Measurements from ENCODE around the gene GTPBP1. TPM values are rescaled to one million over a fixed set of nuclear protein-coding genes. Genes with fewer than 3 reads are reported as not detected.

The GTPBP1 gene
- total RNA-seq, 1 experiment from 2014 or later: 16.1 TPM

- peak; percentile 88 for DNase-seq (ENCODE audit: low read depth, low spot score)
- in situ Hi-C loops (cut with HindIII; ENCODE audit: low pct_unique_long_range_greater_than_20kb, low sequenced_read_pairs): no loop called here
Observed at GRCh38 chr22:38718414-38718813, 12.7 kb downstream of the GTPBP1 start.

- in situ Hi-C loops (cut with HindIII; ENCODE audit: low pct_unique_long_range_greater_than_20kb, low sequenced_read_pairs): no loop called here
- no peak for DNase-seq (ENCODE audit: low read depth, low spot score)
Observed at GRCh38 chr22:38719196-38719595, 13.5 kb downstream of the GTPBP1 start.

- in situ Hi-C loops (cut with HindIII; ENCODE audit: low pct_unique_long_range_greater_than_20kb, low sequenced_read_pairs): no loop called here
- DNase-seq (ENCODE audit: low read depth, low spot score): no peak
Observed at GRCh38 chr22:38720350-38720749, 14.6 kb downstream of the GTPBP1 start.

- in situ Hi-C loops (cut with HindIII; ENCODE audit: low pct_unique_long_range_greater_than_20kb, low sequenced_read_pairs): no loop called here
- DNase-seq (ENCODE audit: low read depth, low spot score): no peak
Observed at GRCh38 chr22:38721551-38721950, 15.8 kb downstream of the GTPBP1 start.

- in situ Hi-C loops (cut with HindIII; ENCODE audit: low pct_unique_long_range_greater_than_20kb, low sequenced_read_pairs): no loop called here
- no peak for DNase-seq (ENCODE audit: low read depth, low spot score)
Observed at GRCh38 chr22:38724176-38724575, 18.4 kb downstream of the GTPBP1 start.

- peak; percentile 82 for DNase-seq (ENCODE audit: low read depth, low spot score)
- in situ Hi-C loops (cut with HindIII; ENCODE audit: low pct_unique_long_range_greater_than_20kb, low sequenced_read_pairs): no loop called here
Observed at GRCh38 chr22:38724926-38725571, 19.3 kb downstream of the GTPBP1 start.

GRCh38 chr22:38725900-38726655 is 20.3 kb downstream of the GTPBP1 start:
- in situ Hi-C loops (cut with HindIII; ENCODE audit: low pct_unique_long_range_greater_than_20kb, low sequenced_read_pairs): no loop called here

GRCh38 chr22:38727123-38727522 is 21.4 kb downstream of the GTPBP1 start:
- in situ Hi-C loops (cut with HindIII; ENCODE audit: low pct_unique_long_range_greater_than_20kb, low sequenced_read_pairs): no loop called here

More at GRCh38 chr22:38725900-38726655, 20.3 kb downstream of the GTPBP1 start:
- no peak for DNase-seq (ENCODE audit: low read depth, low spot score)

GRCh38 chr22:38727530-38728451 is 22.0 kb downstream of the GTPBP1 start:
- DNase-seq (ENCODE audit: low read depth, low spot score): no peak
- in situ Hi-C loops (cut with HindIII; ENCODE audit: low pct_unique_long_range_greater_than_20kb, low sequenced_read_pairs): no loop called here

More at GRCh38 chr22:38727123-38727522, 21.4 kb downstream of the GTPBP1 start:
- DNase-seq (ENCODE audit: low read depth, low spot score): no peak

GRCh38 chr22:38728871-38729796 is 23.4 kb downstream of the GTPBP1 start:
- in situ Hi-C loops (cut with HindIII; ENCODE audit: low pct_unique_long_range_greater_than_20kb, low sequenced_read_pairs): no loop called here
- no peak for DNase-seq (ENCODE audit: low read depth, low spot score)

- in situ Hi-C loops (cut with HindIII; ENCODE audit: low pct_unique_long_range_greater_than_20kb, low sequenced_read_pairs): no loop called here
- DNase-seq (ENCODE audit: low read depth, low spot score): no peak
Observed at GRCh38 chr22:38729946-38730345, 24.2 kb downstream of the GTPBP1 start.

GRCh38 chr22:38730411-38730871 is 24.7 kb downstream of the GTPBP1 start:
- in situ Hi-C loops (cut with HindIII; ENCODE audit: low pct_unique_long_range_greater_than_20kb, low sequenced_read_pairs): no loop called here
- no peak for DNase-seq (ENCODE audit: low read depth, low spot score)

GRCh38 chr22:38731703-38732161 is 26.0 kb downstream of the GTPBP1 start:
- DNase-seq (ENCODE audit: low read depth, low spot score): no peak
- in situ Hi-C loops (cut with HindIII; ENCODE audit: low pct_unique_long_range_greater_than_20kb, low sequenced_read_pairs): no loop called here

GRCh38 chr22:38732251-38732815 is 26.6 kb downstream of the GTPBP1 start:
- no peak for DNase-seq (ENCODE audit: low read depth, low spot score)
- in situ Hi-C loops (cut with HindIII; ENCODE audit: low pct_unique_long_range_greater_than_20kb, low sequenced_read_pairs): no loop called here

- in situ Hi-C loops (cut with HindIII; ENCODE audit: low pct_unique_long_range_greater_than_20kb, low sequenced_read_pairs): no loop called here
- DNase-seq (ENCODE audit: low read depth, low spot score): peak; percentile 33
Observed at GRCh38 chr22:38733329-38733723, 27.6 kb downstream of the GTPBP1 start.

GRCh38 chr22:38733724-38734381 is 28.1 kb downstream of the GTPBP1 start:
- in situ Hi-C loops (cut with HindIII; ENCODE audit: low pct_unique_long_range_greater_than_20kb, low sequenced_read_pairs): no loop called here
- no peak for DNase-seq (ENCODE audit: low read depth, low spot score)

Measured in SK-MEL-5 (cell line).